ENCODE data around the gene TWSG1. TPM values are rescaled to one million over a fixed set of nuclear protein-coding genes. Genes with fewer than 3 reads are reported as not detected.
"Not testable (repeated sequence)": the region's sequence is repeated elsewhere in the genome, so short reads cannot be mapped to it uniquely, and the experiment has no call there.

The TWSG1 gene
- total and polyA plus RNA-seq, 4 donors = 11.8 to 55.8 (median 21.6) TPM

- Histone ChIP-seq H3K27me3 (ENCODE audit: control insufficient read depth in 3 of 3, insufficient read depth in 3 of 3, low read length in 2 of 3) (no peaks in the 10 kb centered on the region), H3K36me3 (ENCODE audit: control insufficient read depth in 4 of 4, insufficient read depth in 4 of 4, low read length in 4 of 4) (no peaks in the 10 kb centered on the region), H3K9me3 (ENCODE audit: control insufficient read depth in 4 of 4, insufficient read depth in 3 of 4, low read length in 3 of 4) (peaks cover 0 to 7% (median 0%) of the 10 kb centered on the region in 4 donors), H3K27ac (ENCODE audit: low read depth in 1 of 2, low read length in 1 of 2) (no peak overlapping the region), H3K4me1 (ENCODE audit: control insufficient read depth in 5 of 5, insufficient read depth in 5 of 5, low read length in 5 of 5) (no peaks in the 10 kb centered on the region), H3K4me3 (no peak overlapping the region), H3K9ac (ENCODE audit: insufficient read depth in 1 of 2, low read length in 2 of 2) (no peak overlapping the region)
- TF ChIP-seq CTCF (IDR thresholded peaks at IDR 0.05; ENCODE audit: control extremely low read depth, extremely low read depth) = no peak
- DNase-seq = no peak
- ATAC-seq (ENCODE audit: insufficient read depth, low FRiP score) = no peak
- 92 to 95% methylated on average over 7 of the region's 7 CpGs for WGBS, 2 donors
These were observed 112.8 kb downstream of the TWSG1 start for GRCh38 chr18:9447334-9447733.

- Histone ChIP-seq H3K27me3 (ENCODE audit: control insufficient read depth in 3 of 3, insufficient read depth in 3 of 3, low read length in 2 of 3) (no peaks in the 10 kb centered on the region), H3K36me3 (ENCODE audit: control insufficient read depth in 4 of 4, insufficient read depth in 4 of 4, low read length in 4 of 4) (no peaks in the 10 kb centered on the region), H3K4me1 (ENCODE audit: control insufficient read depth in 5 of 5, insufficient read depth in 5 of 5, low read length in 5 of 5) (no peaks in the 10 kb centered on the region), H3K9me3 (ENCODE audit: control insufficient read depth in 4 of 4, insufficient read depth in 3 of 4, low read length in 3 of 4) (peaks cover 0 to 7% (median 0%) of the 10 kb centered on the region in 4 donors), H3K27ac (ENCODE audit: low read depth in 1 of 2, low read length in 1 of 2) (no peak overlapping the region), H3K4me3 (no peak overlapping the region), H3K9ac (ENCODE audit: insufficient read depth in 1 of 2, low read length in 2 of 2) (no peak overlapping the region)
- DNase-seq = no peak
- no peak for TF ChIP-seq CTCF (IDR thresholded peaks at IDR 0.05; ENCODE audit: control extremely low read depth, extremely low read depth)
- ATAC-seq (ENCODE audit: insufficient read depth, low FRiP score) = no peak
- WGBS, 2 donors = 69 to 73% methylated on average over 12 of the region's 12 CpGs
These were observed 115.2 kb downstream of the TWSG1 start for GRCh38 chr18:9449600-9450414.

GRCh38 chr18:9450920-9451319, 116.3 kb downstream of the TWSG1 start:
- not testable (repeated sequence) for H3K9ac ChIP-seq (ENCODE audit: insufficient read depth in 1 of 2, low read length in 2 of 2); DNase-seq; H3K27ac ChIP-seq (ENCODE audit: low read depth in 1 of 2, low read length in 1 of 2); H3K27me3 ChIP-seq (ENCODE audit: control insufficient read depth in 3 of 3, insufficient read depth in 3 of 3, low read length in 2 of 3); H3K36me3 ChIP-seq (ENCODE audit: control insufficient read depth in 4 of 4, insufficient read depth in 4 of 4, low read length in 4 of 4); ATAC-seq (ENCODE audit: insufficient read depth, low FRiP score); H3K9me3 ChIP-seq (ENCODE audit: control insufficient read depth in 4 of 4, insufficient read depth in 3 of 4, low read length in 3 of 4); H3K4me1 ChIP-seq (ENCODE audit: control insufficient read depth in 5 of 5, insufficient read depth in 5 of 5, low read length in 5 of 5); H3K4me3 ChIP-seq
- WGBS, 2 donors = 93 to 95% methylated on average over 7 of the region's 7 CpGs

Other genes with a start within 250 kb of the TWSG1 start
- gene NDUFV2, start 232.1 kb upstream of the TWSG1 start, total RNA-seq = 100 to 1,000 TPM; 130 to 133 TPM
- gene NDUFV2, start 232.1 kb upstream of the TWSG1 start, polyA plus RNA-seq = 100 to 1,000 TPM; 154 to 355 TPM
- 100 to 1,000 TPM in 1 of 2 donors, 10 to 100 TPM in 1; 52.0 to 108 TPM for gene ANKRD12, start 198.0 kb upstream of the TWSG1 start, total RNA-seq
- 10 to 100 TPM; 10.2 to 48.0 TPM for gene ANKRD12, start 198.0 kb upstream of the TWSG1 start, polyA plus RNA-seq
- 10 to 100 TPM; 38.0 to 58.2 TPM for gene RALBP1, start 140.7 kb downstream of the TWSG1 start, total RNA-seq
- 10 to 100 TPM; 19.8 to 28.9 TPM for gene RALBP1, start 140.7 kb downstream of the TWSG1 start, polyA plus RNA-seq

Measured in lung (tissue), 12 donors.